ENCODE results near the gene THUMPD2. TPM values are rescaled to one million over a fixed set of nuclear protein-coding genes. Genes with fewer than 3 reads are reported as not detected.

The THUMPD2 gene
- total and polyA plus RNA-seq, 7 experiments from 2014 or later, result 5.1 to 13.4 (median 7.9) TPM

- ATAC-seq, result no peak
- DNase-seq, result no peak
- Mint-ChIP-seq H3K27me3 (peaks cover 7 to 31% (median 7%) of the 10 kb centered on the region in 5 donors), H3K4me3 (no peak overlapping the region), H3K36me3 (no peaks in the 10 kb centered on the region), H3K27ac (no peak overlapping the region), H3K4me1 (no peaks in the 10 kb centered on the region), H3K9me3 (no peaks in the 10 kb centered on the region)
- no peaks in the 10 kb centered on the region for H3K36me3 ChIP-seq (ENCODE audit: control insufficient read depth in 2 of 3, insufficient read depth in 3 of 3, low read length in 3 of 3)
- no peaks in the 10 kb centered on the region for H3K9me3 ChIP-seq (ENCODE audit: control insufficient read depth in 2 of 3, low read length in 3 of 3)
- H3K4me3 ChIP-seq (ENCODE audit: low read length), result no peak overlapping the region
- no peaks in the 10 kb centered on the region for H3K27me3 ChIP-seq (ENCODE audit: control insufficient read depth in 2 of 2, insufficient read depth in 2 of 2, low read length in 2 of 2)
- no peaks in the 10 kb centered on the region for H3K4me1 ChIP-seq (ENCODE audit: control insufficient read depth in 2 of 2, insufficient read depth in 2 of 2, low read length in 2 of 2)
- ChIA-PET POLR2A (no interaction called here), CTCF (no interaction called here)
- H3K27ac ChIP-seq (ENCODE audit: low read depth, low read length), result no peak overlapping the region
- intact Hi-C loops (cut with micrococcal nuclease), result no loop called here
Measured at GRCh38 chr2:39715822-39716221, 63.2 kb downstream of the THUMPD2 start.

- no peak overlapping the region for H3K4me3 Mint-ChIP-seq
Measured at GRCh38 chr2:39715095-39715494, 64.0 kb downstream of the THUMPD2 start.

DNA sequence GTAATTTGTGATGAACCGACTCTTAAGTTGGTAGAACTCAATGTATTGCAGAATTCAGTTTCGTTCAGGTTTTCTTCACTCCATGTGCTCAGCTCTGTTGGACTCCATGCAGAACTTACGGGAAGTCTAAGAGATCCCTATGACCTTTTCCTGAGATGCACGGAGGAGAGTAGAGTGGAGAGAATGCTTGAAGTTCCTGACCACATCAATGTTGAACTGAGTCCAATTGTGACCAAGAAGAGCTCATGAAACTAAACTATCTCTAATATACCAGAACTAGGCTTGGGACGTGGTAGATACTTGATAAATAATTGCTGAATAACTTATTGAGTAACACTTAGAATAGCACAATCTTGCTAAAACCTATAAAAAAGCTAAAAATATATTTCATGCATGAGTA lies 66.1 kb downstream of the THUMPD2 start:
- ChIA-PET POLR2A (no interaction called here), CTCF (no interaction called here)
- no peak overlapping the region for H3K4me3 ChIP-seq (ENCODE audit: low read length)
- Mint-ChIP-seq H3K27me3 (peaks cover 2 to 30% (median 6%) of the 10 kb centered on the region in 5 donors), H3K9me3 (peaks cover 0 to 2% (median 0%) of the 10 kb centered on the region in 11 donors), H3K4me1 (no peaks in the 10 kb centered on the region), H3K4me3 (no peak overlapping the region), H3K27ac (no peak overlapping the region), H3K36me3 (peaks cover 0 to 2% (median 0%) of the 10 kb centered on the region in 5 donors)
- H3K36me3 ChIP-seq (ENCODE audit: control insufficient read depth in 2 of 3, insufficient read depth in 3 of 3, low read length in 3 of 3), result no peaks in the 10 kb centered on the region
- H3K9me3 ChIP-seq (ENCODE audit: control insufficient read depth in 2 of 3, low read length in 3 of 3), result no peaks in the 10 kb centered on the region
- H3K4me1 ChIP-seq (ENCODE audit: control insufficient read depth in 2 of 2, insufficient read depth in 2 of 2, low read length in 2 of 2), result no peaks in the 10 kb centered on the region
- no peaks in the 10 kb centered on the region for H3K27me3 ChIP-seq (ENCODE audit: control insufficient read depth in 2 of 2, insufficient read depth in 2 of 2, low read length in 2 of 2)
- ATAC-seq, result no peak
- H3K27ac ChIP-seq (ENCODE audit: low read depth, low read length), result no peak overlapping the region
- intact Hi-C loops (cut with micrococcal nuclease), result no loop called here
- no peak for DNase-seq

More at GRCh38 chr2:39715095-39715494, 64.0 kb downstream of the THUMPD2 start:
- Mint-ChIP-seq H3K27ac (no peak overlapping the region), H3K36me3 (no peaks in the 10 kb centered on the region), H3K4me1 (no peaks in the 10 kb centered on the region), H3K9me3 (no peaks in the 10 kb centered on the region), H3K27me3 (peaks cover 0 to 30% (median under 1%) of the 10 kb centered on the region in 5 donors)
- ATAC-seq (no peak), DNase-seq (no peak)
- H3K4me3 ChIP-seq (ENCODE audit: low read length), result no peak overlapping the region
- CTCF ChIA-PET, result no interaction called here
- no peak overlapping the region for H3K27ac ChIP-seq (ENCODE audit: low read depth, low read length)
- no peaks in the 10 kb centered on the region for H3K9me3 ChIP-seq (ENCODE audit: control insufficient read depth in 2 of 3, low read length in 3 of 3)
- no peaks in the 10 kb centered on the region for H3K4me1 ChIP-seq (ENCODE audit: control insufficient read depth in 2 of 2, insufficient read depth in 2 of 2, low read length in 2 of 2)
- intact Hi-C loops (cut with micrococcal nuclease), result no loop called here
- POLR2A ChIA-PET, result no interaction called here
- no peaks in the 10 kb centered on the region for H3K27me3 ChIP-seq (ENCODE audit: control insufficient read depth in 2 of 2, insufficient read depth in 2 of 2, low read length in 2 of 2)
- H3K36me3 ChIP-seq (ENCODE audit: control insufficient read depth in 2 of 3, insufficient read depth in 3 of 3, low read length in 3 of 3), result no peaks in the 10 kb centered on the region

DNA sequence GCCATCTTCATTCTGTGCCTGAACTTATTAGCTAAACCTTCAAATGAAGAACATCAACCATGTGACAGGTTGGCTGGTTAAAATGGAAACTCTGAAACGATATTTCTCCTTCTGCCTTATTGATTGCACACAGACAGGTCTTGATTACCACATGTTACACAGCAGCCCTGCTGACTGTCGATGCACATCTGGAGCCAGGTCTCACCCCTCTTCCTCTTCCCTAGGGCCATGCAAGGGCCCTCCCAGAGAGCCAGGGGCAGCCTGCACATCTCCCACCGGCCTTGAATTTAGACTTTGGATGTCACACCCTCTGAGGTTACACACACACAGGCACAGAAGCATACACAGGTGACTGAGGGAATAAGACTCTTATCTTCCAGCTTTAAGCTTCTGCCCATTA lies 68.3 kb downstream of the THUMPD2 start:
- peaks cover 10 to 29% (median 20%) of the 10 kb centered on the region in 5 donors for H3K27me3 Mint-ChIP-seq
- H3K9me3 Mint-ChIP-seq, result peaks cover 0 to 4% (median 0%) of the 10 kb centered on the region in 11 donors
- H3K36me3 Mint-ChIP-seq, result peaks cover 0 to 4% (median 0%) of the 10 kb centered on the region in 5 donors
- no peak overlapping the region for H3K4me3 Mint-ChIP-seq
- intact Hi-C loops (cut with micrococcal nuclease), result no loop called here
- Histone ChIP-seq H3K4me1 (ENCODE audit: control insufficient read depth in 2 of 2, insufficient read depth in 2 of 2, low read length in 2 of 2) (no peaks in the 10 kb centered on the region), H3K27me3 (ENCODE audit: control insufficient read depth in 2 of 2, insufficient read depth in 2 of 2, low read length in 2 of 2) (no peaks in the 10 kb centered on the region), H3K9me3 (ENCODE audit: control insufficient read depth in 2 of 3, low read length in 3 of 3) (no peaks in the 10 kb centered on the region), H3K36me3 (ENCODE audit: control insufficient read depth in 2 of 3, insufficient read depth in 3 of 3, low read length in 3 of 3) (no peaks in the 10 kb centered on the region), H3K27ac (ENCODE audit: low read depth, low read length) (no peak overlapping the region), H3K4me3 (ENCODE audit: low read length) (no peak overlapping the region)
- DNase-seq (no peak), ATAC-seq (no peak)
- H3K27ac Mint-ChIP-seq, result no peak overlapping the region
- H3K4me1 Mint-ChIP-seq, result no peaks in the 10 kb centered on the region
- CTCF ChIA-PET, result no interaction called here
- POLR2A ChIA-PET, result no interaction called here

DNA sequence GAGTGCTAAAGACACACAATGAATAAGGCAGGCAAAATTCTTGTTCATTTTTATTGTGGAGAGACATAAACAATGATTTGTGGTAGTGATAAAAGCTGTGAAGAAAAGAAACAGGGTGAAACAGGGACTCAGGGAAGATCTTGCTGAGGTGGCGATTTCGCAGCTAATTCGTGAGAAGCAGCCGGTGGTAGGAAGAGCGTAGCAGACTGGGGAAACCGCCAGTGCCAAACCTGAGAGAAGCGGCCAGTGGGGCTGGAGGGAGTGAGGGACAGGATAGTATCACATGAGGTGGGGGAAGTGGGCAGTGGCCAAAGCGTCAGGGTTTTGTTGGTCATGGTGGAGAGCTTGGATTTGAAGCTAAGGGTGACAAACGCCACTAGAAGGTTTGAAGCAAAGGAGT lies 71.1 kb downstream of the THUMPD2 start:
- ChIA-PET CTCF (no interaction called here), POLR2A (no interaction called here)
- Mint-ChIP-seq H3K36me3 (peaks cover 0 to 7% (median 0%) of the 10 kb centered on the region in 5 donors), H3K4me3 (no peak overlapping the region), H3K9me3 (peaks cover 0 to 12% (median under 1%) of the 10 kb centered on the region in 11 donors), H3K27me3 (peaks cover 10 to 28% (median 23%) of the 10 kb centered on the region in 5 donors), H3K27ac (no peak overlapping the region), H3K4me1 (no peaks in the 10 kb centered on the region)
- ATAC-seq (no peak), DNase-seq (no peak)
- Histone ChIP-seq H3K4me3 (ENCODE audit: low read length) (no peak overlapping the region), H3K27ac (ENCODE audit: low read depth, low read length) (no peak overlapping the region), H3K9me3 (ENCODE audit: control insufficient read depth in 2 of 3, low read length in 3 of 3) (no peaks in the 10 kb centered on the region), H3K27me3 (ENCODE audit: control insufficient read depth in 2 of 2, insufficient read depth in 2 of 2, low read length in 2 of 2) (no peaks in the 10 kb centered on the region), H3K36me3 (ENCODE audit: control insufficient read depth in 2 of 3, insufficient read depth in 3 of 3, low read length in 3 of 3) (no peaks in the 10 kb centered on the region), H3K4me1 (ENCODE audit: control insufficient read depth in 2 of 2, insufficient read depth in 2 of 2, low read length in 2 of 2) (no peaks in the 10 kb centered on the region)
- intact Hi-C loops (cut with micrococcal nuclease), result no loop called here

GRCh38 chr2:39706945-39707344 lies 72.1 kb downstream of the THUMPD2 start:
- Histone ChIP-seq H3K27me3 (ENCODE audit: control insufficient read depth in 2 of 2, insufficient read depth in 2 of 2, low read length in 2 of 2) (no peaks in the 10 kb centered on the region), H3K4me1 (ENCODE audit: control insufficient read depth in 2 of 2, insufficient read depth in 2 of 2, low read length in 2 of 2) (no peaks in the 10 kb centered on the region), H3K36me3 (ENCODE audit: control insufficient read depth in 2 of 3, insufficient read depth in 3 of 3, low read length in 3 of 3) (no peaks in the 10 kb centered on the region), H3K9me3 (ENCODE audit: control insufficient read depth in 2 of 3, low read length in 3 of 3) (peaks cover 0 to 5% (median 0%) of the 10 kb centered on the region in 3 experiments), H3K27ac (ENCODE audit: low read depth, low read length) (no peak overlapping the region), H3K4me3 (ENCODE audit: low read length) (no peak overlapping the region)
- Mint-ChIP-seq H3K27me3 (peaks cover 10 to 28% (median 23%) of the 10 kb centered on the region in 5 donors), H3K4me3 (no peak overlapping the region), H3K4me1 (no peaks in the 10 kb centered on the region), H3K36me3 (peaks cover 0 to 11% (median 3%) of the 10 kb centered on the region in 5 donors), H3K9me3 (peaks cover 0 to 20% (median 6%) of the 10 kb centered on the region in 11 donors), H3K27ac (no peak overlapping the region)
- ChIA-PET POLR2A (no interaction called here), CTCF (no interaction called here)
- DNase-seq (no peak), ATAC-seq (no peak)
- intact Hi-C loops (cut with micrococcal nuclease), result no loop called here

- H3K27ac Mint-ChIP-seq, result no peak overlapping the region
- Histone ChIP-seq H3K4me1 (ENCODE audit: control insufficient read depth in 2 of 2, insufficient read depth in 2 of 2, low read length in 2 of 2) (no peaks in the 10 kb centered on the region), H3K36me3 (ENCODE audit: control insufficient read depth in 2 of 3, insufficient read depth in 3 of 3, low read length in 3 of 3) (no peaks in the 10 kb centered on the region), H3K27ac (ENCODE audit: low read depth, low read length) (no peak overlapping the region), H3K4me3 (ENCODE audit: low read length) (no peak overlapping the region), H3K27me3 (ENCODE audit: control insufficient read depth in 2 of 2, insufficient read depth in 2 of 2, low read length in 2 of 2) (no peaks in the 10 kb centered on the region), H3K9me3 (ENCODE audit: control insufficient read depth in 2 of 3, low read length in 3 of 3) (peaks cover 0 to 10% (median 0%) of the 10 kb centered on the region in 3 experiments)
- intact Hi-C loops (cut with micrococcal nuclease), result no loop called here
- peaks cover 0 to 27% (median 7%) of the 10 kb centered on the region in 11 donors for H3K9me3 Mint-ChIP-seq
- H3K27me3 Mint-ChIP-seq, result peaks cover 15 to 28% (median 23%) of the 10 kb centered on the region in 5 donors
- H3K4me1 Mint-ChIP-seq, result no peaks in the 10 kb centered on the region
- ChIA-PET POLR2A (no interaction called here), CTCF (no interaction called here)
- peaks cover 0 to 18% (median 3%) of the 10 kb centered on the region in 5 donors for H3K36me3 Mint-ChIP-seq
- no peak overlapping the region for H3K4me3 Mint-ChIP-seq
- DNase-seq (no peak), ATAC-seq (no peak)
Measured at GRCh38 chr2:39706312-39706711, 72.7 kb downstream of the THUMPD2 start.
